Measurements from ENCODE around the gene GSTA4. TPM values are rescaled to one million over a fixed set of nuclear protein-coding genes. Genes with fewer than 3 reads are reported as not detected.

Gene GSTA4
- polyA plus RNA-seq, 1 experiment = 20.9 TPM

Other genes with a start within 250 kb of the GSTA4 start
- not detected in 2 replicates for gene GSTA2, start 231.8 kb downstream of the GSTA4 start, polyA plus RNA-seq (2011; rRNA removed)
- gene GSTA1, start 191.5 kb downstream of the GSTA4 start, polyA plus RNA-seq (2011; rRNA removed) = 0.20 TPM in 1 of 2 replicates, not detected in the other
- not detected in 2 replicates for gene GSTA5, start 154.5 kb downstream of the GSTA4 start, polyA plus RNA-seq (2011; rRNA removed)
- gene GSTA3, start 85.6 kb downstream of the GSTA4 start, polyA plus RNA-seq (2011; rRNA removed) = not detected in 2 replicates
- 12.9 and 15.2 TPM in 2 replicates for gene CILK1, start 66.5 kb upstream of the GSTA4 start, polyA plus RNA-seq (2011; rRNA removed)
- gene FBXO9, start 70.1 kb upstream of the GSTA4 start, polyA plus RNA-seq (2011; rRNA removed) = 78.9 and 83.5 TPM in 2 replicates
- gene GCM1, start 153.6 kb upstream of the GSTA4 start, polyA plus RNA-seq (2011; rRNA removed) = not detected in 2 replicates

Data from BJ (cell line).